GM12878 (cell line): ENCODE data around the gene MACROD2.

Source experiments
- NR2C2 ChIP-seq: IDR thresholded peaks from 2 replicates; pipeline ENCODE4 v1.6.1; 2011; ENCODE audit warnings: borderline replicate concordance, low read depth; ENCODE audit not compliant: control insufficient read depth, insufficient read length
- SMC3 ChIP-seq: IDR thresholded peaks from 2 replicates; pipeline ENCODE4 v1.6.1; 2011; ENCODE audit warnings: low read length, improper control_type of control experiment, borderline replicate concordance
- TF ChIP-seq, protein P1 (sequence below): IDR thresholded peaks from 2 replicates; pipeline ENCODE4 v1.6.1; 2011; ENCODE audit warnings: low read depth, mild to moderate bottlenecking, low read length, moderate library complexity, borderline replicate concordance; ENCODE audit errors: extremely low read depth

DNA sequence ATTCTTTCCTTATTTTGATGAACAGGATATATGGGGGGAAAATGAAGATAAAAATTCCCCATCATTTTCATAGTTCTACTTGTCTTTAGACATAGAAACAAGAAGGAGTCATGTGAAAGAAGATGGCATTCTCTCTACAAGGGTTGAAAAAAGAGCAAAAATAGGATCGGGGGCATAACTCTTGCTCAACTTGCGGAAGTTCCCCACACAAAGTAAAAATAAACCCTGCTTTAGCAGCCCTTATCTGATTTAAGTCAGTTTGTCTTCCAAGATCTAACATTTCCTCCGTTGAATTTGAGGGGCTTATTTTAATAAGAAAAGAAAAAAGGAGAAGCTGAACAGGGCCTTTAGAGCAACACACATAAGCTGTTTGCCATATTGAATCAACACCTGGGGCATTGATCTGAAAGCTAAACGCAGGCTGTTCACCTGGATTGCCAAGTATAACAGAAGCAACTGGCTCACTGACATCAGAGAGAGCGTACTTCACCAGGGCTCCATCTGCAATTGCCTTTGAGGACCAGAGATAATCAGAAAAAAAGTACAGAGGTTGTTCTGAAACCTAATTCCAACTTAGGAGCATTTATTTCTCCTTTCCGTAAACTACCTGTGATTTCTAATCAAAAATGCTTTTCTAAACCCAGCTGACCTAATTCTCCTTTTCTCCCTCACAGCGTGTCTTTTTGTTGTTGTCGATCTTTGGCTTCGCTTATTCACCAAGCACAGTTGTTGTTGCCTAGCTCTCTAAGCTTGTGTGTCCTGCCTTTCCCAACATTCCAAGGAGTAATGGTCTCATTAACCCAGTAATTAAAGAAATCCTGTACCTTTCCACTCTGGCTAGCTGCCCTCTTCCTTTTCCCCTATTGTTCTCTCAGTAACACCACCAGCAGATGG lies 2010.0 kb downstream of the MACROD2 start:
- TF ChIP-seq SMC3 (no peak), NR2C2 (no peak)
- TF ChIP-seq, protein P1, sequence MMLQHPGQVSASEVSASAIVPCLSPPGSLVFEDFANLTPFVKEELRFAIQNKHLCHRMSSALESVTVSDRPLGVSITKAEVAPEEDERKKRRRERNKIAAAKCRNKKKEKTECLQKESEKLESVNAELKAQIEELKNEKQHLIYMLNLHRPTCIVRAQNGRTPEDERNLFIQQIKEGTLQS, result no peak
